Measurements from ENCODE around the gene PALB2. TPM values are rescaled to one million over a fixed set of nuclear protein-coding genes. Genes with fewer than 3 reads are reported as not detected.

The PALB2 gene
- 21.1 and 28.8 TPM in 2 replicates for total RNA-seq (2014; rRNA removed; shearing (Covaris generic))
- polyA plus RNA-seq (2015; cell fraction: cytosol; rRNA removed): 14.2 and 14.3 TPM in 2 replicates
- polyA plus RNA-seq (2015; cell fraction: nucleus; rRNA removed): 38.5 and 51.1 TPM in 2 replicates

DNA sequence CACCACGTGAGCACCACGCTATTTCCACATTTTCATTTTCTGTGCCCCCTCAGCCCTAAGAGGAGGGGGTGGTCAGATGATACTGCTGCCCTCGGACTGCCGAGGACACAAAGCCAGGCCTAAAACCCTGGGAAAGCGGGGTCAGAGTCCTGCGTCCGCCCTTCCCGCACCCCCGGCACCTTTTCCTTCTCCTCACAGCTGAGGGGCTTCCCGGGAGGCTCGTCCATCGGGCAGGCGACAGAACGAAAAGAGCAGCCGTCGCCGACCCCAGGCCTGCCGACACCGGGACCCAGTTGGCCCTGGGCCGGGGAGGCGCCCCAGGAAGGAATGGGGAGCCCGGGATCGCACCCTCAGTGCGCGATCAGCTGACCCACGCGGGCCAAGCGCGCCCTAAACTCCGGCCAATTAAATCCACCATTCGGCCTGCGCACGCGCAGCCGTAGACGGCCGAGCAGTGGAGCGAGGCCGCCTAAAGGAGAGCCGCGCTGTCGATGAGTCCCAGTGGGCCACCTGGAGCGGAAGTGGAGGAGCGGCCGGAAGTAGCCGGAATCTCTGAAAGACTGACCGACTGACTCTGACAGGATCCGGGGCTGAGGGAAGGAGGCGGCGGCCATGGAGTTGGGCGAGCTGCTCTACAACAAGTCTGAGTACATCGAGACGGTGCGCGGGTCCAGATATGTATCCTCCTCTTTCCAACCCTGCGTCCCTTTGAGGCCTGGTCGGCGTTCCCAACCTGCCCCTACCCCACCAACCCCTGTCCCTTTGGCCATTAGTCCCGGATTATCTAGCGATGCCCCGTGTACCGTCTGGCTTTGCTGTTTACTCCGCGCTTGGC is at the start of gene PALB2, which contains the start of gene DCTN5:
Gene PALB2, minus strand, starts transcription at position 380 of the 835 bp plus-strand sequence. Its CDS starts 153 bp downstream, at position 227.
Gene DCTN5, plus strand, starts transcription at position 536 of the 835 bp plus-strand sequence. Its CDS starts 77 bp downstream, at position 613.
- peak; percentile 94 for DNase-seq (ENCODE audit: low read depth, low spot score)
- in situ Hi-C loops (cut with HindIII; ENCODE audit: low pct_unique_long_range_greater_than_20kb, low sequenced_read_pairs): no loop called here

DNA sequence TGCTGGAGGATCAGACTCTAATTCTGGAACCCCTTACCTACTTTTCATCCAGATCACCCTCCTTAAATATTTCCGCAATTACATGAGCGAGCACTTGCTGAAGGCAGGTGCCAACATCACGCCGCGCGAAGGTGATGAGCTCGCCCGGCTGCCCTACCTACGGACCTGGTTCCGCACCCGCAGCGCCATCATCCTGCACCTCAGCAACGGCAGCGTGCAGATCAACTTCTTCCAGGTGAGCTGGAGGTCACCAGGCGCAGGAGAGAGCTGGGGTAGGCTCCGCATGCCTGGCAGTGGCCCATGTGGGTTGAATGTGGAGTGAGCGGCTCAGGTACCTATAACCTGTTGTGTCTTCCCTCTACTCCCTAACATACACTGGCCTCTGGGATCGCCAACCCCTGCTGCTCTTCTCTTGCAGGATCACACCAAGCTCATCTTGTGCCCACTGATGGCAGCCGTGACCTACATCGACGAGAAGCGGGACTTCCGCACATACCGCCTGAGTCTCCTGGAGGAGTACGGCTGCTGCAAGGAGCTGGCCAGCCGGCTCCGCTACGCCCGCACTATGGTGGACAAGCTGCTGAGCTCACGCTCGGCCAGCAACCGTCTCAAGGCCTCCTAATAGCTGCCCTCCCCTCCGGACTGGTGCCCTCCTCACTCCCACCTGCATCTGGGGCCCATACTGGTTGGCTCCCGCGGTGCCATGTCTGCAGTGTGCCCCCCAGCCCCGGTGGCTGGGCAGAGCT is 48.5 kb upstream of the PALB2 start:
- DNase-seq (ENCODE audit: low read depth, low spot score): no peak
- in situ Hi-C loops (cut with HindIII; ENCODE audit: low pct_unique_long_range_greater_than_20kb, low sequenced_read_pairs): no loop called here

DNA sequence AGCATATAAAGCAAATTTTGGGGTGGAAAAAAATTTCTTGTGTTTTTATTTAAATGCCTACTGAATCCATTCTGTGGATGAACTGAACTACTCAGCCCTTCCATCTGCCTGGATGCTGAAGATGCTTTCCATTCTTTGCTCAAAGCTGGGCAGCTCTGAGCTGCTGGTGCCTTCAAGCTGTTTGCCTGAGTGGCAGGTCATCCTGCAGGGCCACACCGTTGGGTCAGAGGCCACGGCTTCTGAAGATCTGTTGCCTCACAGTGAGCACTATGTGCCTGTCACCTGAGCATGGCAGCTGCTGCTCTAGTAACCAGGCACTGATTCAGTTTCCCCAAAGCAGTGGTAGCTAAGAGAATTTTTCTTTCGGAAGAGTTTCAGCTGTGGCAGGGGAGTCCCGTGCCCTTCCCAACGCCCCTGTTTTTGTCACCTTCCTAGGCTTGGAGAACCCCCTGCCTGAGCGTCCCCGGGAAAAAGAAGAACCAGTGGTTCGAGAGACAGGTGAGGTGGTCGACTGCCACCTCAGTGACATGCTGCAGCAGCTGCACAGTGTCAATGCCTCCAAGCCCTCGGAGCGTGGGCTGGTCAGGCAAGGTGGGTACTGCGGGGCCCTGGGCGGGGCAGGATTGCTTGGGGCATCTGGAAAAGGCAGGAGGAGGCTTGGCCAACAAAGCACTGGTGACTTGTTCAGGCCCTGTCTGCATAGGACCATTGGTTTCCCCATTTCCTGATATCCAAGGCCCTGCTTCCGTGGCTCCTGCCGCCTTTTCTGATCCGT is 46.1 kb upstream of the PALB2 start:
- no peak for DNase-seq (ENCODE audit: low read depth, low spot score)
- in situ Hi-C loops (cut with HindIII; ENCODE audit: low pct_unique_long_range_greater_than_20kb, low sequenced_read_pairs): no loop called here

DNA sequence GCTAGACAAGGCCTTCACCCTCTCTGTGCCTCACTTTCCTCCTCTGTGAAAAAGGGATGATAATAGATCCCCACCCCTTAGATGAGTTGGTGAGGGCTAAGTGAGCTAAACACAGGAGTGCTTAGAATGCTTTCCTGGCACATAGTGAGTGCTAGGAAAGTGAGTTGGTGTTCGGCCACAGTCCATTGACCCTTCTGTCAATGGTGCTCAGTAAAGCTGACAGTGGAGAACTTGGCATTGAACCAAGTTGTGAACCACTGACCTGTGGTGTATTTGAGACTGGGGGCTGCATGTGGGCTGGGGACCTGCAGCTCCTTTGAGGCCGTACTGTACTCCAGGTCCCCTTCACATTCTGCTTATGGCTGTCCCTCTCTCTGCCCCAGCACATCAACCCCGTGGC is 42.4 kb upstream of the PALB2 start:
- in situ Hi-C loops (cut with HindIII; ENCODE audit: low pct_unique_long_range_greater_than_20kb, low sequenced_read_pairs): no loop called here
- no peak for DNase-seq (ENCODE audit: low read depth, low spot score)

DNA sequence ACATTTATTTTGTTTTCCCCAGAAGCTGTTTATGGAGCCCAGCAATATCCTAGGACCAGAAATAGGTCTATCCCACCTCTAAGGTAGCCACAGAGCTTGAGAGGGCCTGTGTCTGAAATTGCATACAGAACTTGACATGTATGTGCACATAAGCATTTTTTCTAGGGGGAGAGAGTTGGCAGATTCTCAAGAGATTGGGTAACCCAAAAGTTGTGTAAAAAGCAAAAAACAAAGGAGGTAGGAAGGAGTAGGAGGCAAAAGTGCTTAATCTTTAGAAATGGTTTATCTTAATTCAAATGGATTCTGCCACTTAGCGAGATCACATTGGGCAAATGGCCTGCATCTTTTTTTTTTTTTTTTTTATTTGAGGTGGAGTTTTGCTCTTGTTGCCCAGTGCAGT is 41.1 kb upstream of the PALB2 start:
- no peak for DNase-seq (ENCODE audit: low read depth, low spot score)
- in situ Hi-C loops (cut with HindIII; ENCODE audit: low pct_unique_long_range_greater_than_20kb, low sequenced_read_pairs): no loop called here

DNA sequence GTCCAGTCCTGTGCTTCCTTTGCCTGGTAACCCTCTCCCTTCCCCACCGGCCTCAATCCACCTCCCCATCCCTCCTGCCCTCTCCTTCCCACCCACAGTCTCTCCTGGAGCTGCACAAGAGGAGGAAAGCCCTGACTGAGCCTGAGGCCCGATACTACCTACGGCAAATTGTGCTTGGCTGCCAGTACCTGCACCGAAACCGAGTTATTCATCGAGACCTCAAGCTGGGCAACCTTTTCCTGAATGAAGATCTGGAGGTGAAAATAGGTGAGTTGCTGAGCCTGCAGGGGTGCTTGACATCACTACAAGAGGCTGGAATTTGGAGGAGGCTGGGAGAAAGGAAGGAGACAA is 38.9 kb upstream of the PALB2 start:
- in situ Hi-C loops (cut with HindIII; ENCODE audit: low pct_unique_long_range_greater_than_20kb, low sequenced_read_pairs): no loop called here

DNA sequence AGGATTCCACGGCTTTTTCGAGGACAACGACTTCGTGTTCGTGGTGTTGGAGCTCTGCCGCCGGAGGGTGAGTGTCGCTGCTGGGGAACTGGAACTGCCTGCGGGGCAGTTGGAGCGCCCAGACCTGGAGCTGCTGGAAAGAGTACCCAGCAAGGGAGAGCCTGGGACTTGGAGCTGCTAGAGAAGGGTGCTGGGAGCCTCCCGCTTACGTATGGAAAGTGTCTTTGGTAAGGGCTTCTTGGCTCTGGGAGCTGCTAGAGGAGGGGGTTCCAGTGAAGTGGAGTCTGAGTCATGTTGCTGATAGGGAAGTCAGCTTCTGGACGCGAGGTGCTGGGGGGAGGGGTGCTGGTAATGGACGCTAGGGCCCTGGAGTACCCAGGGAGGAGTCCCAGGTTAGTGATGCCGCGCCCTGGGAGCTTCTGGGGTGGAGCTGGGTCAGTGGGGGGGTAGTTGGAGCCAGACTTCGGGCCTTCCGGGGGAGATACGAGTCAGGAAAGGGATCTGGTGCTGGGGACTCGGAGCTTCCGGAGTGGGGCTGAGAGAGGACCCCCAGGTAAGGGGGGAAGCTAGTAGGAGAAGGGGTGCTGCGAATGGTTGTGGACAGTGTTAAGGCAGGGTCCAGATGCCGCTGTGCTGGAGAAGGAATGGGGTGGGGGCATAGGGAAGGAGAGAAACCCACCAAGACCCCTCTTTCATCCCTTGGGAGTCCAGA is 38.3 kb upstream of the PALB2 start:
- in situ Hi-C loops (cut with HindIII; ENCODE audit: low pct_unique_long_range_greater_than_20kb, low sequenced_read_pairs): no loop called here
- no peak for DNase-seq (ENCODE audit: low read depth, low spot score)

More for the DNA sequence above, 38.9 kb upstream of the PALB2 start:
- no peak for DNase-seq (ENCODE audit: low read depth, low spot score)

DNA sequence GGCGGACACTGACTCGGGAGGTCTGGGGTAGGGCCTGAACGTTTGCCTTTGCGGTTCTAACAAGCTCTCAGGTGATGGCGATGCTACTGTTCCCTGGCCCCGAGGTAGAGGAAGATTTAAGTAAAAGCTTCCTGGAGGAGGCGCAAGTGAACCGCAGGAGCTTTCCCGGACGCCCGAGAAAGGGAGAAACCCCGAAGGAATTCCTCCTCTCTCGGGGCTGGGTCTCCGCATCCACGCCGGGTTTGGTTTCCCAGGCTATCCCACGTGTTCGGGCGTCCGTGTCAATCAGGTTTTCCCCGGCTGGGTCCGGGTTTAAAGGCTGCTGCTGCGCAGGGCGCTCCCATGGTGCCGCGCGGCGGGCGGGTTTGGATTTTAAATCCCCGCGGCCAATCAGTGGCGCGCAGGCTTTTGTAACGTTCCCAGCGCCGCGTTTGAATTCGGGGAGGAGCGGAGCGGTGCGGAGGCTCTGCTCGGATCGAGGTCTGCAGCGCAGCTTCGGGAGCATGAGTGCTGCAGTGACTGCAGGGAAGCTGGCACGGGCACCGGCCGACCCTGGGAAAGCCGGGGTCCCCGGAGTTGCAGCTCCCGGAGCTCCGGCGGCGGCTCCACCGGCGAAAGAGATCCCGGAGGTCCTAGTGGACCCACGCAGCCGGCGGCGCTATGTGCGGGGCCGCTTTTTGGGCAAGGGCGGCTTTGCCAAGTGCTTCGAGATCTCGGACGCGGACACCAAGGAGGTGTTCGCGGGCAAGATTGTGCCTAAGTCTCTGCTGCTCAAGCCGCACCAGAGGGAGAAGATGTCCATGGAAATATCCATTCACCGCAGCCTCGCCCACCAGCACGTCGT is 37.5 kb upstream of the PALB2 start, which contains the start of gene PLK1:
Gene PLK1, plus strand, starts transcription at position 460 of the 844 bp plus-strand sequence. Its CDS starts 44 bp downstream, at position 504.
- peak; percentile 83 for DNase-seq (ENCODE audit: low read depth, low spot score)
- in situ Hi-C loops (cut with HindIII; ENCODE audit: low pct_unique_long_range_greater_than_20kb, low sequenced_read_pairs): no loop called here

DNA sequence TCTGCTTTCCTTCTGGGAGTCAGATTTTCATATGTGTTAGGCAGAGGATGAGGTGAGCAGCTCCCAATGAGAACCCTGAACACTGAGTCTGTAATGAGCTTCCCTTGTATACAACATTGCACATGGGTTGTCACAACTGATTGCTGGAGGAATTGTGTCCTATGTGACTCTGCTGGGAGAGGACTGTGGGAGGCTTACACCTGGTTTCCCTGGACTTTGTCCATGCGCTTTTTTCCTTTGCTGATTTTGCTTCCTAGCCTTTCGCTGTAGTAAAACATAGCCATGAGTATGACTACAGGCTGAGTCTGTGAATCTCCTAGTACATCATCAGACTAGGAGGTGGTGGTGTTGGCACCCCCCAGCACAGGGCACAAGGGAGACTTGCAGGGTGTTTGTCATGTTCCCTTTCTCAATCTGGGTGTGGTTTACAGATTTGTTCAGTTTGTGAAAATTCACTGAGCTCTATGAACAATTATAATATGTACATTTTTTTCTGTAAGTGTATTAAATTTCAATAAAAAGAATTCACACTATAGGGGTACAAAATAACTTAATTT is 35.9 kb upstream of the PALB2 start:
- DNase-seq (ENCODE audit: low read depth, low spot score): no peak
- in situ Hi-C loops (cut with HindIII; ENCODE audit: low pct_unique_long_range_greater_than_20kb, low sequenced_read_pairs): no loop called here

DNA sequence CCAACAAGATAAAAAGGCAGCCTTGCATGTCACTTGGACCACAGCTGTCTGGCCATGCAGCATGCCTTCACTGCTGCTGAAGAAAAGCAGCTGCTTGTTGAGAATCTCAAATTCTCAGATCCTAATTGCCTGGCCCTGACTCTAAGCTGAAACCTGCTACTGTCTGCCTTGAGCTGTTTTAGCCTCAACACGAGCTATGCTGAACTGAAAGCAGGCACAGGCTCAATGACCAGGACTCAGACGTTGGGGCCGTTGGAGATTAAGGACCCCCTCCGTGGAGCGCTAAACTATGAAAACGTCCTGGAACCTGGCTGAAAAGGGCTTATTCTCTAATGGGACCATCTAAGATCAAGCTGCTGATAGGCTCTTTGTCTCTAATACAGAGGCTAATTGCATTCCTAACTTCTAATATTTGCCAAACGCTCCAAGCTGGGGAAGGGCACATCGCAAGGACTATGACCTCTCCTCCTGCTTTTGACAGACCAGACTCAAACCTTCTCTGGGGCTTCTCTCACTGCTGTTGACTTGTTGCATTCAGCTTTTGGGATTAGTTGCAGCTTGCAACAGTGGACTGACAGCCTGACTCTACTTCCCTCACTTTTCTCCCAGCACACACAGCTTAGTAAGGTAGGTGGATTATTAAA is 33.0 kb upstream of the PALB2 start:
- in situ Hi-C loops (cut with HindIII; ENCODE audit: low pct_unique_long_range_greater_than_20kb, low sequenced_read_pairs): no loop called here
- DNase-seq (ENCODE audit: low read depth, low spot score): no peak

DNA sequence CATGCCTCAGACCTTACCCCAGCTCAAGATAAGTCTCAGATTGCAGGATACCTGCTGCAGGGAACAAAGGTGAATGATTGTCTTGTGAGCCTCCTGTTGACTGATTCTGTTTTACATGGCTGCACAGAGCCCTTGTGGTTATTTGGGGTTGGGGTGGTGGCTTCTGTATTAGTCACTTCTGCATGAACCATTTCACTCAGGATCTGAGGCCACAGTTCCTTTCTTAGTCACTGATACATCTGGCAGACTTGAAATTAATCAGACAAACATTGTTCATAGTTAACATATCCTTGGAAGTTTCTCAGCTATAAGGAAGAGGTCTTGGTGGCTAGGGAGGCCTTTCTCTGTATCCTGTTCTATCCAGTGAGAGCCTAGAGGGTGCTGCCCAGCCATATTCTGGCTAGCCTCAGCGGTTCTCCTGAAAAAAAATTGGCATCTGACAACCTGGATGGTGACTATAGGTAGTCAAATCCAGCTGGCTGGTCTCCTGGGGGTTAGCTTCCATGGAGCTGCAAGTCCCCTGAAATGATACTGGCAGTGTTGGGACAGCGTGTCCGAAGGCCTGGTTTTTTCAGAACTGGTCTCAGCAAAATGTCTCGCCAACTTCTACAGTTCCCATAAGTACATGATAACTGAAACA is 29.1 kb upstream of the PALB2 start:
- in situ Hi-C loops (cut with HindIII; ENCODE audit: low pct_unique_long_range_greater_than_20kb, low sequenced_read_pairs): no loop called here
- no peak for DNase-seq (ENCODE audit: low read depth, low spot score)

DNA sequence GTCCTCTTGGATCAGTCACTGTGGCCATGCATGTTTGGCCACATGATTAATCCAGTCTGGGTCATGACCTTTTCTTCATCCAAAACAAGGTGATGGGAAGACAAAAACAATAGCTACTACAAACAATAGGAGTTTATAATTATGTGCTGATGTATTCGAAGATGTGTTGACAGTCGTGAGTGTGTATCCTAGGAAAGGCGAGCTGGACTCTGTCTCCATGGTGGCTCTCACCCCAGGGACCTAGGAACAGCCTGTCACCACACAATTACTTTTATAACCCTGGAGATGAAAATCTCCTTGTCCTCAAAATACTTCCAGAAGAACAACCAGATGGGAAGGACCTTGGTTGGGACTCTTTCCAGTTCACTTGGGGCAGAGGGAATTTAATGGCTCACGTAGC is 27.8 kb upstream of the PALB2 start:
- DNase-seq (ENCODE audit: low read depth, low spot score): no peak
- in situ Hi-C loops (cut with HindIII; ENCODE audit: low pct_unique_long_range_greater_than_20kb, low sequenced_read_pairs): no loop called here

DNA sequence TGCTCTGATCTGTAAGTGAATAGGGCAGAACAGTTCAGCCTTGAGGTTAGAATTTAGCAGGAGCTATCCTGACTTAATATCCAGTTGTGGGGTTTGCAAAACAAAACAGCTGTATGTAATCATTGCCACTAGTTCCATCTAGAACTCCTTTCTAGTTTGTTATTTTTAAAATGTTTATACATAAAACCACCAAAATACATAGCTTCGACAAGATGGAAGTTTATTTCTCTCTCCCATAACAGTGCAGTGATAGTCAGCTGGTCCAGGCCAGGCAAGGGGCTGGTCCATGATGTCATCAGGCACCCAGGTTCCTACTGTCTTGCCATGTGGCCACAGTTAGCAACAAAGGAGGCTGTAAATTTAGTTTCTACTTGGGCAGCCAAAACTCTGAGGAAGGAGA is 27.1 kb upstream of the PALB2 start:
- in situ Hi-C loops (cut with HindIII; ENCODE audit: low pct_unique_long_range_greater_than_20kb, low sequenced_read_pairs): no loop called here
- no peak for DNase-seq (ENCODE audit: low read depth, low spot score)

DNA sequence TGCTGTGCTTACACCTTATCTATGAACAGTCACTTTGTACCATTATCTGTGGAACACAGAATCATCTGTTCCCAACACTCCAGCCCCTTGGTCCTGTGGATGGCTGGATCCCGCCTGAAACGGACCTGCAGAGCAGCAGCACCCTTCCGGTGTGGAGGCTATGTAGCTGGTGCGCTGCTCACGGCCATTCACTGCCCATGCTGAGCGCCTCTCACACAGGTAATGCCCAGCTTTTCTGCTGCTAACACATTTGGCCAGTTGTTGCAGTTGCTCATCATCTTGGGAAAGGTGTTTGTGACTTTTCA is 26.2 kb upstream of the PALB2 start:
- in situ Hi-C loops (cut with HindIII; ENCODE audit: low pct_unique_long_range_greater_than_20kb, low sequenced_read_pairs): no loop called here
- DNase-seq (ENCODE audit: low read depth, low spot score): no peak

DNA sequence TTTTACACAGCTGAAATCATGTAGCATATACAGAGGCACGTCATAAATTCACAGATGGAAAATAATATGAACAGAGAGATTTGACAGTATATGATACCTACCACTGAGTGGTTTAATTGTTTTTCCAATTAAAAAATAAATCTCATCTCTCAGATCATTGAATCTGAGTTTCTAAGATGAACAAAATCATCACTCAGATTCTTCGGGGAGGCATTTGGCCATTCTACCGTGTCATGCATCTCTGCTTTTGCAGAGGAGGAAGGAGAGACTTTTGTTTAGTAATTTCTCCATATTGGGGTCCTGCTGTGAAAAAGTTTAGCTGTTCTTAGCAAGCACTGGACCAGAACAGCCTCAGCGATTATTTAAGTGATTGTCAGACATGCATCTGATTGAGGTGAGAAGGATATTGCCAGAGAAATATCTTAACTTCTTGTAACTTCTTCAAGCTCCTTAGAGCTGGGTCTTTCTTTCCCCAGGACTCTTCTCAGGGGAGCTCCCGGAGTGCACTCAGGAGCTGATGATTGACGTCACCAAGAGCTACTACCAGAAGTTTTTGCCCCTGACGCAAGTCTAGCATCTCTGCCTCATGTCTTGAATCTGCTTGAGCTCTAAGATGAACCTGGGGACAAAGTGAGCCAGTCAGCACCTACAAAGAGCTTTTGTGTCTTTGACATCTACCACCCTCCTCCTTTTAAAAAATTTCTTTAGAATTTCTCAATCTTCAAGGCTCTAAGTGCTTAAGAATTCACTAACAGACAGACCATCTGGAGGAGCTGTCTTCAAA is 25.7 kb upstream of the PALB2 start:
- in situ Hi-C loops (cut with HindIII; ENCODE audit: low pct_unique_long_range_greater_than_20kb, low sequenced_read_pairs): no loop called here

More for the DNA sequence above, 25.7 kb upstream of the PALB2 start:
- no peak for DNase-seq (ENCODE audit: low read depth, low spot score)
